NB4 (cell line): ENCODE data around the gene BMP7.

Source experiments
- DNase-seq: peaks from one replicate; pipeline ENCODE4 v3.0.0; 2010; ENCODE audit warnings: low read depth
- H3K4me3 ChIP-seq: one replicate; pipeline ENCODE4 v1.5.1; 2011; ENCODE audit warnings: mild to moderate bottlenecking, low read depth, low read length, moderate library complexity
- CTCF ChIP-seq: IDR thresholded peaks from one replicate; pipeline ENCODE4 v1.5.1; 2012; ENCODE audit warnings: low read depth, low read length
- MAX ChIP-seq: IDR thresholded peaks from 2 replicates; pipeline ENCODE4 v1.6.1; 2011; ENCODE audit warnings: low read depth, low read length
- MYC ChIP-seq: IDR thresholded peaks from 2 replicates; pipeline ENCODE4 v1.6.1; 2011; ENCODE audit warnings: low read depth, low read length
- POLR2A ChIP-seq: IDR thresholded peaks from 2 replicates; pipeline ENCODE4 v1.6.1; 2011; ENCODE audit warnings: mild to moderate bottlenecking; ENCODE audit not compliant: insufficient read length; ENCODE audit errors: extremely low read depth

The BMP7 gene

GRCh38 chr20:57183457-57184009 is 82.9 kb downstream of the BMP7 start:
- no peak overlapping the region for H3K4me3 ChIP-seq
- DNase-seq = no peak
- TF ChIP-seq POLR2A = no peak
- TF ChIP-seq CTCF = no peak
- no peak for TF ChIP-seq MAX
- no peak for TF ChIP-seq MYC

GRCh38 chr20:57181639-57182038 is 84.8 kb downstream of the BMP7 start:
- TF ChIP-seq CTCF (no peak), MAX (no peak), POLR2A (no peak), MYC (no peak)
- no peak for DNase-seq
- H3K4me3 ChIP-seq = no peak overlapping the region

GRCh38 chr20:57180954-57181353 is 85.5 kb downstream of the BMP7 start:
- no peak overlapping the region for H3K4me3 ChIP-seq
- no peak for DNase-seq

GRCh38 chr20:57180387-57180786 is 86.1 kb downstream of the BMP7 start:
- TF ChIP-seq POLR2A = no peak
- no peak for TF ChIP-seq MYC
- no peak overlapping the region for H3K4me3 ChIP-seq
- no peak for DNase-seq

More at GRCh38 chr20:57180954-57181353, 85.5 kb downstream of the BMP7 start:
- TF ChIP-seq POLR2A (no peak), MYC (no peak), CTCF (no peak), MAX (no peak)

GRCh38 chr20:57179265-57179664 is 87.2 kb downstream of the BMP7 start:
- no peak overlapping the region for H3K4me3 ChIP-seq
- TF ChIP-seq MYC (no peak), MAX (0 out of 2 replicates have a peak, but pooled peaks have one; percentile 33), CTCF (no peak), POLR2A (no peak)
- DNase-seq = peak; percentile 65

GRCh38 chr20:57178582-57179111 is 87.8 kb downstream of the BMP7 start:
- no peak for TF ChIP-seq MAX
- no peak for TF ChIP-seq POLR2A
- TF ChIP-seq CTCF = no peak

More at GRCh38 chr20:57178582-57179111, 87.8 kb downstream of the BMP7 start:
- H3K4me3 ChIP-seq = no peak overlapping the region
- DNase-seq = no peak
